Esophagus squamous epithelium (tissue), 5 donors: ENCODE data around the gene RAMP1. TPM values are rescaled to one million over a fixed set of nuclear protein-coding genes. Genes with fewer than 3 reads are reported as not detected.

Experiments used
- DNase-seq: peaks from one replicate; lab custom pipeline; 2025; lab: John Stamatoyannopoulos, UW
- H3K27ac ChIP-seq, 4 donors: fragments of 200-600 bp; sonication (generic); one replicate each; pipeline ENCODE4 v1.5.1; 2016 to 2019; ENCODE audit warnings: mild to moderate bottlenecking in 1 of 4
- H3K27me3 ChIP-seq, 4 donors: fragments of 200-600 bp; sonication (generic); 1 replicate in 3 of 4; 2 replicates in 1 of 4; pipeline versions ENCODE4 v1.5.1 to v1.6.0; 2017 to 2021; ENCODE audit warnings: antibody characterized with exemption in 1 of 4
- H3K36me3 ChIP-seq, 3 donors: fragments of 200-600 bp; sonication (generic); one replicate each; pipeline ENCODE4 v1.5.1; 2016 to 2019
- H3K4me1 ChIP-seq, 3 donors: fragments of 200-600 bp; sonication (generic); one replicate each; pipeline ENCODE4 v1.5.1; 2017 to 2019
- H3K4me3 ChIP-seq, 4 donors: fragments of 200-600 bp; sonication (generic); 1 replicate in 3 of 4; 2 replicates in 1 of 4; pipeline ENCODE4 v1.5.1; 2016 to 2019; ENCODE audit warnings: mild to moderate bottlenecking in 2 of 4, moderate library complexity in 1 of 4
- H3K9me3 ChIP-seq, 3 donors: fragments of 200-600 bp; sonication (generic); one replicate each; pipeline ENCODE4 v1.5.1; 2016 to 2019
- CTCF ChIP-seq, 6 experiments: fragments of 450-650 bp in 4 of 6; fragments of 200-600 bp in 2 of 6; sonication (generic) in 2 of 6; IDR thresholded peaks; one replicate each; pipeline ENCODE4 v1.5.1; 2016 to 2019; ENCODE audit warnings: antibody characterized with exemption in 6 of 6, mild to moderate bottlenecking in 4 of 6, moderate library complexity in 4 of 6
- POLR2A ChIP-seq, 4 donors: fragments of 450-650 bp; IDR thresholded peaks; one replicate each; pipeline ENCODE4 v1.6.1; 2017; ENCODE audit warnings: antibody characterized with exemption in 4 of 4, mild to moderate bottlenecking in 4 of 4, moderate library complexity in 3 of 4
- WGBS, 2 donors: methylation state at CpG; one replicate each; pipeline ENCODE4 v1.1.5; 2018; 5-methylcytosine and 5-hydroxymethylcytosine counted together
- intact Hi-C: fragments of 100-400 bp; cut with DNase I; formaldehyde crosslinking; loops from one replicate; pipeline ENCODE4 v1.15.0; 2022
- total RNA-seq, 4 donors: library from RNA; depleted of rRNA; stranded (reverse); fragments of >200 nt; gene quantifications; one replicate each; pipeline ENCODE4 v1.1.0, GENCODE V29; 2016
- donor health status: DM: yes; HTN: yes; CAD: no.

RAMP1 gene
- total RNA-seq, 4 donors from 2014 or later: 0.76 to 11.3 (median 4.0) TPM

DNA sequence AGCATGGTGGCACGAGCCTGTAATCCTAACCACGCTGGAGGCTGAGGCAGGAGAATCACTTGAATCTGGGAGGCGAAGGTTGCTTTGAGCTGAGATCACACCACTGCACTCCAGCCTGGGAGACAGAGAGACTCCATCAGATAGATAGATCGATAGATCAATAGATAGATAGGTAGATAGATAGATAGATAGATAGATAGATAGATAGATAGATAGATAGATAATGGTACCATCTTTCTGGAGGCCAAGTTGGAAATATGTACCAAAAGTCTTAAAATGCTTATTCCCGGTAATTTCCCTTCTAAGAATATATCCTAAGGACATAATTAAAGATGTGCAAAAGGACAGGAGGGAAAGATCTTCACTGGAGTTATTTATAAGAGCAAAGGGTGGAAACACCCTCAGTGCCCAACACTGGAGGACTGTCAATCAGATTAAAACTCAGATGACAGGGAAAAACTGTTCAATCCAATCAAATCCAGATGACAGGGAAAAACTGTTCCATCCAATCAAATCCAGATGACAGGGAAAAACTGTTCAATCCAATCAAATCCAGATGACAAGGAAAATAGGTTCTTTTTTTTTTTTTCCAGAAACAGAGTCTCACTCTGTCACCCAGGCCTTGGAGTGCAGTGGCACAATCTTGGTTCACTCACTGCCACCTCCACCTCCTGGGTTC lies 58.4 kb downstream of the RAMP1 start:
- intact Hi-C loops: no loop called here
- Histone ChIP-seq H3K27ac (no peak overlapping the region), H3K9me3 (no peaks in the 10 kb centered on the region), H3K4me3 (no peak overlapping the region), H3K27me3 (peaks cover 0 to 5% (median 0%) of the 10 kb centered on the region in 4 donors), H3K36me3 (no peaks in the 10 kb centered on the region), H3K4me1 (peaks cover 0 to 11% (median 2%) of the 10 kb centered on the region in 3 donors)
- WGBS, 2 donors: 80 to 82% methylated on average over 5 of the region's 5 CpGs
- TF ChIP-seq POLR2A (IDR thresholded peaks at IDR 0.05): no peak
- TF ChIP-seq CTCF (IDR thresholded peaks at IDR 0.05): no peak
- no peak for DNase-seq

DNA sequence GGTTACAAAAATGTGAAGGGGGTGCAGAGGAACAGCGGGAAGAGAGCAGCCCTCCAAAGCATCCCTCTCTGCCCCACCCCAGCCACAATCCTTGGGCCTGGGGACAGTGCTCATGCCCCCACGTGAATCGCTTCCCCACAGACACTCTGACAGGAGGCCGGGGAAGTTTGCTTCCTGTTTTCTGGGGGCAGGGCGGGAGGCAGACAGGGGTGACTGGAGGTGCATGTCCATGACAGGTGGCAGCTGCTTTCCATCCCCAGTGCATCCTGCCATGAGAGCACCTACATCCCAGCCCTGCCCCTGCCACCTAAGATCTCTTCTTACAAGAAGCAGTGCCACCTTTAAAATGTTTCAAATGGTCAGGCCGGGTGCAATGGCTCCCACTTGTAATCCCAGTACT lies 60.2 kb downstream of the RAMP1 start:
- H3K4me1 ChIP-seq: peaks cover 7 to 25% (median 9%) of the 10 kb centered on the region in 3 donors
- intact Hi-C loops: no loop called here
- no peaks in the 10 kb centered on the region for H3K36me3 ChIP-seq
- peak overlapping the region in 1 of 4 donors; percentile 61 for H3K27ac ChIP-seq
- no peaks in the 10 kb centered on the region for H3K9me3 ChIP-seq
- TF ChIP-seq POLR2A (IDR thresholded peaks at IDR 0.05): no peak
- no peak for TF ChIP-seq CTCF (IDR thresholded peaks at IDR 0.05)
- WGBS, 2 donors: 56 to 78% methylated on average over 4 to 5 of the region's 6 CpGs
- peaks cover 0 to 5% (median 0%) of the 10 kb centered on the region in 4 donors for H3K27me3 ChIP-seq
- DNase-seq: no peak
- no peak overlapping the region for H3K4me3 ChIP-seq

DNA sequence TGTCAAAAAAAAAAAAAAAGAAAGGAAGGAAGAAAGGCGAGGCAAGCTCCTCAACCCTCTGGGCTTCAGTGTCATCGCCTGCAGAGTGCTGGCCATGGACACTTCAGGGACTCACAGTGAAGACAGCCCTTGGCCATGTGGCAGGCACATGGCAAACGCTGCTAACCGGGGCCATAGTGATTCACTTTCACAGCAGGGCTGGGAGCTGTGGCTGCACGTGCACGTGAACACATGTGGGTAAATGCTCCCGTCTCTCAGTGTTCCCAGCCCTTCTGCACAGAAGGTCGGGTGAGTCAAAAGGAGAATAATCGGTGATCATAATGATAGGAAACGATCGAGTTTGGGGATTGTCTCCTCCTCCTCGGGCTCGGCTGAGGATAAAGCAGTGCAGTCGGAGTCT lies 61.2 kb downstream of the RAMP1 start:
- no peak for TF ChIP-seq POLR2A (IDR thresholded peaks at IDR 0.05)
- no peak for TF ChIP-seq CTCF (IDR thresholded peaks at IDR 0.05)
- no peak for DNase-seq
- Histone ChIP-seq H3K4me3 (no peak overlapping the region), H3K27ac (no peak overlapping the region), H3K4me1 (peaks cover 7 to 25% (median 9%) of the 10 kb centered on the region in 3 donors), H3K27me3 (peaks cover 0 to 5% (median 0%) of the 10 kb centered on the region in 4 donors), H3K36me3 (no peaks in the 10 kb centered on the region), H3K9me3 (no peaks in the 10 kb centered on the region)
- intact Hi-C loops: no loop called here
- WGBS, 2 donors: 74 to 87% methylated on average over 6 to 14 of the region's 14 CpGs

DNA sequence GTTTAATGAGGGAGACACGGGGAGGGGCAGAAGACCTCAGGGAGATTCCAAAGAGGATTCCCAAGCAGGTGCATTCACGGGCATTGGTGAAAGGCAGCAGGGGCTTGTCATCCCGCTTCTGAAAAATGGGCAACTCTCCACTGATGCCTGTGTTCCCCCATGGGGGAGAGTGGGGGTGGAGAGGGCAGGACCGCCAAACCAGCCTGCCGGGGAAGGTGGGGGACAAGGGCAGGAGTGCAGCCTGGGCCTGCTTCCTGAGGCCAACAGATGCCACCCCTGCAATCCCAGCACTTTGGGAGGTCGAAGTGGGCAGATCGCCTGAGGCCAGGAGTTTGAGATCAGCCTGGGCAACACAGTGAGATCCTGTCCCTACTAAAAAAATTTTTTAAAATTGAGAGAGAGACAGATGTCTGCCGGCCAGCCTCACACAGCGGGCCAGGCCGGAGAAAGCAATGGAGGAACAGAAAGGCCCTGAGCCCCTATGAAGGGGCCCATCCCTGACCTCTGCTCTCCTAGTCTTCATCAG lies 62.6 kb downstream of the RAMP1 start:
- no peaks in the 10 kb centered on the region for H3K9me3 ChIP-seq
- H3K27me3 ChIP-seq: peaks cover 0 to 5% (median 0%) of the 10 kb centered on the region in 4 donors
- H3K36me3 ChIP-seq: no peaks in the 10 kb centered on the region
- H3K4me1 ChIP-seq: peaks cover 7 to 25% (median 9%) of the 10 kb centered on the region in 3 donors
- DNase-seq: no peak
- intact Hi-C loops: no loop called here
- no peak overlapping the region for H3K27ac ChIP-seq
- 94 to 97% methylated on average over 9 to 10 of the region's 10 CpGs for whole genome bisulfite sequencing, 2 donors
- no peak overlapping the region for H3K4me3 ChIP-seq
- TF ChIP-seq POLR2A (IDR thresholded peaks at IDR 0.05): no peak
- TF ChIP-seq CTCF (IDR thresholded peaks at IDR 0.05): no peak

- H3K4me3 ChIP-seq: peak overlapping the region in 3 of 4 donors; percentile 33 to 57 (median 35)
- intact Hi-C loops: no loop called here
- no peaks in the 10 kb centered on the region for H3K36me3 ChIP-seq
- peaks cover 0 to 5% (median 0%) of the 10 kb centered on the region in 4 donors for H3K27me3 ChIP-seq
- DNase-seq: no peak
- no peaks in the 10 kb centered on the region for H3K9me3 ChIP-seq
- WGBS, 2 donors: 0 to 32% methylated on average over 1 to 3 of the region's 13 CpGs
- H3K27ac ChIP-seq: peak overlapping the region in 3 of 4 donors; percentile 57 to 73 (median 66)
- TF ChIP-seq CTCF (IDR thresholded peaks at IDR 0.05): no peak
- no peak for TF ChIP-seq POLR2A (IDR thresholded peaks at IDR 0.05)
- peaks cover 7 to 25% (median 9%) of the 10 kb centered on the region in 3 donors for H3K4me1 ChIP-seq
Observed at GRCh38 chr2:237922641-237923361, 63.4 kb downstream of the RAMP1 start.
